ENCODE measurements around the gene NLGN4X. TPM values are rescaled to one million over a fixed set of nuclear protein-coding genes. Genes with fewer than 3 reads are reported as not detected.
"Not testable (repeated sequence)": the region's sequence is repeated elsewhere in the genome, so short reads cannot be mapped to it uniquely, and the experiment has no call there.

NLGN4X gene
- polyA plus RNA-seq, 12 donors: 2.0 to 13.8 (median 3.5) TPM; not detected in 1

DNA sequence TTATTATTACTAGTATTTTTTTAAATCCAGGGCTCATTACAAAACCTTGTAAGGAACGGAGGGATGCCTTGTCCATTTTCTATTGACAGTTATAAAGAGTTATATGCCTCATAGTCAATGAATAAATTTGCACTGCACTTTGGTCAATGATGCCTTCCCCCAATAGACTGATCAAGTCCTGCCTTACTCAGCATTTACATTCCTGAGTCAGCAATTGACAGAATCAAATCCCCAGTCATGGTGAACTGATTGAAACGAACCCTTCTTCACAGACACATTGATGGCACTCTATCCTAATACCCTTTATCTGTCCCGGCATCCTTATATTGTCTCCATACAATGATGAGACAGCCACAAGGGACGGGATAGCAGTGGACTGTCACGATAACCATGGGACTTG, 213.2 kb downstream of the NLGN4X start:
- DNase-seq: no peak

GRCh38 chrX:6012357-6012756, 216.3 kb downstream of the NLGN4X start:
- no peak for DNase-seq

GRCh38 chrX:6005856-6006255, 222.8 kb downstream of the NLGN4X start:
- no peak for DNase-seq

GRCh38 chrX:6004529-6004928, 224.1 kb downstream of the NLGN4X start:
- DNase-seq: no peak

DNA sequence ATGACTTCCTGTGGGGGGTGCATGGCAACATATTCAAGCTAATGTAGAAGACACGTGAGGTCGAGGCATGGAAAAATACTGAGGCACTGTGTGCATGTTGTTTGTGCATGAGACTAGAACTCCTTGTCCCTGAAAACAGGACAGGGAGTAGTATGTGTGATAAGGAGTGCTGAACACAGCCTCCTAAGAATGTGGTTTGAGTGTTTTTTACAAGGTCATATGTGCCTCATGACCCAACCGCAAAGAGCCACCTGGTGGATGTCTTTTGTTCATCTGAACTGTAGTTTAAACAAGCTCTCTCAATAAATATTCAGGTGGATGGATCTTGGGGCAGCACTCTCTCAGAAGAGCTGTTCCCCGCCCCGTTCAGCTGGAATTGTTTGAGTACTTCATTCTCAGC, 226.6 kb downstream of the NLGN4X start:
- DNase-seq: no peak

DNA sequence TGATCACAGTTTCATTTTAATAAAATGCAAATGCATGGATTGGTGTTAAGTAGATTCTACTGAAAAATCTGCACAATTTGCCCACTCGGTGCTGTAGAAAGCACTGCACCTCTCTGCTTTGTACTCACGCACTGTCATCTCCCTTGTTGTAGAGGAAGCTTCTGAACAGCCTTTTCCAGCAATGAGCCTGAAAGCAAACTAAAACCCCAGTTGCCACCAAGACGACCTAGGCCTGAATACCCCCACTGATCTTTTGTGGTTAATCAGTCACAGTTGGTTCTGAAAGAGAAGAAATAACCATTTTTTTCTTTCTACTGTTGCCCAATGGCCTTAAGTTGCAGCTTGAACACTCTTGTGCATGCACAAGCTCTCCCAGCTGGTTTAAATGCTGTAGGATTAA, 229.8 kb downstream of the NLGN4X start:
- no peak for DNase-seq

DNA sequence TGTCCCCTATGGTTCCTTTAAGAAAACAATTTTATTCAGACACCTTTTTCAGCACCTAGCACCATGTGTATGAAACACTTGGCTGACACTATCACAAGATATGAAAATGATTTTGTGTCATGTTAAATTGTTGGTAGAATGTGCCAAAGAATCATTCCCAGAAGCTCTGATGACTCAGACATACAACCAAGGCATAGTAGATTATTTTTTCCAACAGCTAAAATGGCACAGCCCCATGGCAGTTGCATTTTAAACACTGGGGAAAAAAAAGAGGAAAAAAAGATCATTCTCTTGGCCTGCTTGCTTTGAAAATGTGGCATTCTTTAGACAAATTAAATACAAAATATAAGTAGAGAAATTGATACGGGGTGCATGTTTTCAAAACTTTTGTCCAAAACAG, 230.2 kb downstream of the NLGN4X start:
- no peak for DNase-seq

DNA sequence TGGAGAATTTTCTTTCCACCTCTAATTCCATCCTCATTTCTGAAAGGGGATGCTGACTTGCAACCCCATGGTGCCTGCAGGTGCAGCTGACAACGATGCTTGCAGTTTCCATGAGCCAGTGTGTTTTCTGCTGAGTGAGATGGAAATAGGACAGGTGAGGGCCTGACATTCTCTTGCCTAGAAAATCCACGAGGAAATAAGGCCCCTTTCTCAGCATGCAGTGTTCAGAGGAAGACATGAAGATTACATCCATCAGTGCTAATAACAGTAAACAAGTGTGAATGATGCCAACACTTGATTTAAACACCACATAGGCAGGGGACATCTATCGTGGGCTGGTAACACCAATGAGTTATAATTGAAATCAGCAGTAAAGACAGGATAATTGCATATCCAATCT, 237.3 kb downstream of the NLGN4X start:
- no peak for DNase-seq

- no peak for DNase-seq
Measured at GRCh38 chrX:5979338-5979737, 249.3 kb downstream of the NLGN4X start.

- DNase-seq: no peak
Measured at GRCh38 chrX:5976332-5976731, 252.3 kb downstream of the NLGN4X start.

GRCh38 chrX:5971300-5971699, 257.4 kb downstream of the NLGN4X start:
- no peak for DNase-seq

DNA sequence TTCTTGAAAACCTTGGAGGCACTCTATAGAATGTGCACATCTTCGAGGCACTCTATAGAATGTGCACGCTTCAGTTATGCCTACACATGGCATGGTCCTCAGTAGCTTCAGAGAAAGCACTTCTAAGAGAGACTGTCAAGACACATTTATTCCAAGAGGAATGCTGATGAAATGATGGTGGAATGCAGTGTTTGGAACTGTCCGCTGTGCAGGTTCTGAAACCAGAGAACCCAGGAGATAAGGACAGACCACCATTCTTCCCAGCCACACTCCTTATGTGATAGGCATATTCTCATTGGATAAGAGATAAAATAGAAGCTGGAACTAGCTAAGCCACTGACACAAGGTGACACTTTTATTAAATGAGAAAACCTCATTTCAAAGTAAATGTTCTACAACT, 263.3 kb downstream of the NLGN4X start:
- no peak for DNase-seq

GRCh38 chrX:5959286-5959685, 269.4 kb downstream of the NLGN4X start:
- DNase-seq: no peak

GRCh38 chrX:5958523-5958922, 270.1 kb downstream of the NLGN4X start:
- DNase-seq: no peak

- DNase-seq: no peak
Measured at GRCh38 chrX:5957506-5957905, 271.2 kb downstream of the NLGN4X start.

DNA sequence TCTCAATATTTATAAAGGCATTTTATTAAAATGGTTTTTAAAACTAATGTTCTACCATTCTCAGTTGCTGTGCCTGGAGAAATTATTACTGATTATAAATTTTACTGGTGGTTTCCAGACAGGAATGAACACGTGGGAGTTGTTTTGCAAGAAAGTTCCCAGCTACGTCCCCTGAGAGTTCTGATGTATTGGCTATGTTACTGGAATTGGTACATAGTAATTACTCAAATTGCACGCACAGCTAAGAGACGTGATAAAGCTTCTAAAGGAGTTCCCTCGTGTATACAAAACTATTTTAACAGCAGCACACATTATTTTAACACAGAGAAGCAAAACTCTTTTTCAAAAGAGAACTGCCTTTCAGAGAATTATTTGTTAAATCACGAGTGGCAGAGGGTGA, 292.2 kb downstream of the NLGN4X start:
- peak; percentile 2 for DNase-seq

DNA sequence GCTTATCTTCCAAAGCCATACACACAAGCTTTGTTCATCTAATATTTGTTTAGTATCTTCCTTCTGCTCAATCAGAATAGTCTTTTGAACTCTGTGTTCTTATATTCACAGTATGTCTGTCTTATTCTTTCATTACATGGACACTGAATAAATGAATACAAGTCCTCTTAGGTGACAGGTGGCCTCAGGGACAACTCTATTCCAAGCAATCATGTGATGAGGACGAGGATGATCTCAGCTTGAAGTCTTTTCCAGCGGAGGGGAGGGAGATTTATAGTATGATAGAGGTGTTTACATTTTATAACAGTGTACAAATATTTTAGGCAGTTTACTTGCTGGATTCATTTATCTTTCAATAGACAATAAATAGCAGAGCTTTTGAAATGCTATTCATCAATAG, 300.4 kb downstream of the NLGN4X start:
- DNase-seq: no peak

GRCh38 chrX:5916945-5917344, 311.7 kb downstream of the NLGN4X start:
- no peak for DNase-seq

DNA sequence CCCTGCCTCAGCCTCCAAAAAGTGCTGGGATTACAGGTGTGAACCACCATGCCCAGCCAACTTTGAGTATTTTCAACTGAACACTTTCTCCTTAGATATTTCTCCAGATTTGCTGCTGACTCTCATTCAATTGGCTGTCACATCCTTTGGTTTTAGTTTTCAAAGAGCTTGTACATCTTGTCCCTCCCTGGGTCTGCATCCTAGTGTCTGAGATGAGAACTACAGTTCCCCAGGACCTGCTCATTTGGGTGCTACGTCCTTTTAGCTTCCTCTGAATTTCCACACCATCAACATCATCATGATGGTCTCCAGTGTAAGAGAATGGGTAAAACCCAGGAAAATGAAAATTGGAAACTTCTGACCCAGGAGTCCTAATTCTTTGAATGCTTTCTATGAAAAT, 312.9 kb downstream of the NLGN4X start:
- DNase-seq: no peak

- no peak for DNase-seq
Measured at GRCh38 chrX:5907207-5907606, 321.5 kb downstream of the NLGN4X start.

DNA sequence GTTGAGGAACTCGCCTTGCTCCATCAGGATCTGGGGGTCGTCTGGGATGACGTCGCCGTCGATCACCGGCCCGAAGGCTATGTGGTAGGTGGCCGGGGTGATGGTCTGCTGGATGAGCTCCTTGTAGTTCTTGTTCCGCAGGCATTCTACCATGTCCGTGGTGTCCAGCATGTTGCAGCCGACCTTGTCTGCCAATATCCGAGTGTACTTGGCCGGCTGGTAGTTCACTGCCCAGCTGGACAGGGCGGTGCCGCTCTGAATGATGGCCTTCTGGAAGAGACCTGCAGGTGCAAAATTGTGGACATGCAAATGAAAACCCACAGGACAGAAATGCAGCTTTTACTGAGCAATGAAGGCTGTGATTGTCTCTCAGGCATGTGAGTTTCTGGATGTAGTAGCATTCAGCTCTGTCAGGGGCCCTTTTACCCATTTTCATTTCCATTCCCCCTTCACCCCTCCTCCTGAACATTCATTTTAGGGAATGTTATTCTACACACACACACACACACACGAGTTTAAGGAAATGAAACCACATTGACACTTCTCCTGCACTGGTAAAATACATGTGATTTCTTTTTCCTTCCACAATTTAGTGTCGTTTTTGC, 325.0 kb downstream of the NLGN4X start:
- not testable (repeated sequence) for DNase-seq

GRCh38 chrX:5898463-5898862, 330.2 kb downstream of the NLGN4X start:
- no peak for DNase-seq

- no peak for DNase-seq
Measured at GRCh38 chrX:5891378-5891777, 337.3 kb downstream of the NLGN4X start.

DNA sequence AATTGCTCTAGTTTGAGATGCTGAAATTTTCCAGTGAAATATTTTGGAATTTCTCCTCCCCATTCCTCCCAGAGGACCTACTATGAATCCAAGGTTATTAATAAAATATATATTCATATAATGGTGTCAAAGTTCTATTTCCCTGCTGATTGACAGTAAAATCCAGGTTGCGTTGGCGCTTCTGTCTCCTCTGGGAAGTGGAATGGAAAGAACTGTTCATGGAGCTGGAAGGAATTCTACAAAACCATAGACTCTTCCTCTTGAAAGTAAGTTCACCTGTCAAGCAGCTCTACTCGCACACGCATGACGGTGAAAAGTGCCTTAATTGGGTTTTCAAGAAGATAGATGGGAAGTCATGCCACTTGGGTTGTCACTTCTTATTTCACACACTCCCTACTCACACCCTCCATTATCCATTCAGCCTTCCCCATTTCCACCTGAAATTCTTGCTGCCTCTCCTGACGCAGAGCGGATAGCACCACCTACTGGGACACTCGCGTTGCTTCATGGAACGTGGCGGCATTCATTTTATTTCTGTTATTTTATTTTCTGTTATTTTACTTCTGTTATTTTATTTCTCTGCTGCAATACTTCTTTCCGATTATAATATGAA, 351.6 kb downstream of the NLGN4X start:
- no peak for DNase-seq

All from muscle of arm (tissue), 12 donors.